DMS114 treated with DMSO at 0.1 percent for 48 hours (cell line): ENCODE data around the gene TACR2.

Experiments used
- DNase-seq: peaks from one replicate; lab custom pipeline; 2025; ENCODE audit not compliant: unreplicated experiment; lab: John Stamatoyannopoulos, UW

The TACR2 gene

DNA sequence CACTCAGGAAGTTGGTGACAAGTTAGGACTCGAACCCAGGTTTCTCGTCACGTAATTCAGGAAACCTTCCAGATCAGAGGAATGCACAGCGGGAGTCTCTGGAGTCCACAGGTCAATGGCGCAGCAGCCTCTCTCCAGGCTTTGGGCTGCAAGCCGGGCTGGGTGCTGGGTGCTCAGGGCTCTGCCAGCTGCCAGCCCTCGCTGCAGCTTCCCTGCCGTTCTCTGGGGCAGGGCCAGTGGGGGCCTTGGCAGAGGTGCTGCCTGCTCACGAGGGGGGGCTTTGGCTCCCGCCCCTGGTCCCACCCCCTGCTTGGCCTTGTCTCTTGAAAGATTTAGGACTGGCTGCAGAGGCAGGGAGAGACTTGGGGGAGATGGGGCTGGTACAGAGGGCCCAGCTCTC is at the start of gene TACR2:
Gene TACR2, minus strand, starts transcription at position 224 of the 400 bp plus-strand sequence. CDS start 595 bp downstream, outside the sequence.
- DNase-seq: no peak

DNA sequence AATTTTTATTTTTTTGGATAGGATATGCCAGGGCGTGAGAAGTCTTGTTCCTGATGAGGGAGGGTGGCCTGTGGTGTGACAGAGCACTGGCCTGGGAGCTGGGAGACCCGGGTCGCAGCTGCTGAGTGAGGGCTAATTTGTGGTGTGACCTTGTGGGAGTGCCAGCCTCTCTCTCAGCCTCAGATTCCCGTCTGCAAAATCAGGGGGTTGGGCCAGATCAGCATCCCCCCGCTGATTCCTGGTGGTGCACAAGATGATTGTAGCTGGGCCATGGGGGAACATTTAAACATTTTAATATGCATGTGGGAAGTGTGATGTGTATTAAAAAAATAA is 49.4 kb upstream of the TACR2 start:
- no peak for DNase-seq

DNA sequence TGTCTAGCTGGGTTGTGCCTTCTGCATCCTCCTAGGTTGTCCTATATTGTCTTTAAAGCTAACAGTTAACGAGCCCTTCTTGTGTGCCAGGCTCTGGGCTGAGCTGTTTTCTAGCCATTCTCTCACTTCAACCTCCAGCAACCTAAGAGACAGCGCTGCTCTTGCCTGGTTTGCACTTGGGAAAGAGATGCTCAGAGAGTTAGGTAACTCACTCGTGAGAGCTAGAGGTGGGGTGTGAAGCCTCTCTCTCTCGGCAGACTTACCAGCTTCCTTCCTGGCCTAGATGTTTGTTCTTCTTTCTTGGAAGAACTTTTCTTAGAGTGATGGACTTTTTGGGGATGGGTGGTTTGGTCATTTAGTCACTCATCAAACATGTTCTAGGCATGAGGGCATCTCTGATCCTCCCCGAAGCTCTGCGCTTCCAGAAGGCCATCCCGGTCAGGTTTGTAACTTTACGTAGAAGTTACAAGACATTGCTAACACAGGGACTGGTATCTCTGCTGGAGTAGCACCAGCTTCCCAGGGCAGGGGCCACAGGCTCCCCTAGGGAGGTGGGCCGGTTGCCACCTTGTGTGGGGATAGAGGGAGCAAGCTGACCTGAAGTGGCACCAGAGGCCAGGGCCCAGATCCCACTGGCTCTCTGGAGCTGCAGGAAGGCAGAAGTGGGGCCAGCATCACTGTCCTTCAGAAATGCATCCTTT is 48.9 kb upstream of the TACR2 start:
- DNase-seq: no peak

DNA sequence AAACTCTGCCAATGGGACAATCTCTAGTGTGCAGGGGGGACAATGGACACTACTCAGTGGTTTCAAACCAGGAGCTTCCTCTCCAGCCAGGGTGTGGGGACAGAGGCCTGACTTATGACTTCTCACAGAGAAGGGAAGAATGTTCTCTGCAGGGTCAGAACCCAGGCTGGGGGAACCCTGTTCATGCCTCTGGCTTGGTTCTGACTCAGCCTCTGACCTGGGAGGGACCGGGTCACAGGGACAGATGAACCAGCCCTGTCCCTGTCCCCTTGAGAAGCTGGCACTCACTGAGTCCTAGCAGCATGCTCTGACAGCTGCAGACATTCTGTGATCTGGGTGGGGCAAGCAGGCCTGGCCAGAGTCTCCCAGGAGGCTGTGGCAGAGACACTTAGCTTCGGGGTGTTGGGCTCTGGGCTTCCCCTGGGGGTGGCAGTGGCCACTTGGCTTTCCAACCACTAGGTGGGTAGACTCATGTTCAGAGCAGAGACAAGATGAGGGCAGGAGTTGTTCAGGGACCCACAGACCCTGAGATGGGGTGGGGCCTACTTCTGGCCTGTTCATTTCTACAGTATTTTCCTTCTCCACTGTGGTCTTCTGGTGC is 48.2 kb upstream of the TACR2 start:
- DNase-seq: no peak

GRCh38 chr10:69464401-69464800 is 47.7 kb upstream of the TACR2 start:
- no peak for DNase-seq

DNA sequence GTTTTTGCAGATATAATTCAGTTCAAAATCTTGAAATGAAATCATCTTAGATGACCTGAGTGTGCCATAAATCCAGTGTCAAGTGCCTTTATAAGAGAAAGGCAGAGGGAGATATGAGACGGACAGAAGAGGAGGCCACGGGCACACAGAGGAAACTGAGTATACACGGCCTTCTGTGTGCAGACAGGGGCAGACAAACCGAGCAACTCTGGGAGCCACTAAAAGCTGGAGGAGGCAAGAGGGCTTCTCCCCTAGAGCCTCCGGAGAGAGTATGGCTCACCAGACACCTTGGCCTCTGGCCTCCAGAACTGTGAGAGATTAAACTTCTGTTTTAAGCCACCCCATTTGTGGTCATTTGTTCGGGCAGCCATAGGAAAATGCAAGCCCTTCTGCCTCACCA is 47.2 kb upstream of the TACR2 start:
- no peak for DNase-seq

GRCh38 chr10:69461243-69462025 is 44.7 kb upstream of the TACR2 start:
- DNase-seq: no peak

- no peak for DNase-seq
Observed at GRCh38 chr10:69460576-69461242, 44.0 kb upstream of the TACR2 start.

DNA sequence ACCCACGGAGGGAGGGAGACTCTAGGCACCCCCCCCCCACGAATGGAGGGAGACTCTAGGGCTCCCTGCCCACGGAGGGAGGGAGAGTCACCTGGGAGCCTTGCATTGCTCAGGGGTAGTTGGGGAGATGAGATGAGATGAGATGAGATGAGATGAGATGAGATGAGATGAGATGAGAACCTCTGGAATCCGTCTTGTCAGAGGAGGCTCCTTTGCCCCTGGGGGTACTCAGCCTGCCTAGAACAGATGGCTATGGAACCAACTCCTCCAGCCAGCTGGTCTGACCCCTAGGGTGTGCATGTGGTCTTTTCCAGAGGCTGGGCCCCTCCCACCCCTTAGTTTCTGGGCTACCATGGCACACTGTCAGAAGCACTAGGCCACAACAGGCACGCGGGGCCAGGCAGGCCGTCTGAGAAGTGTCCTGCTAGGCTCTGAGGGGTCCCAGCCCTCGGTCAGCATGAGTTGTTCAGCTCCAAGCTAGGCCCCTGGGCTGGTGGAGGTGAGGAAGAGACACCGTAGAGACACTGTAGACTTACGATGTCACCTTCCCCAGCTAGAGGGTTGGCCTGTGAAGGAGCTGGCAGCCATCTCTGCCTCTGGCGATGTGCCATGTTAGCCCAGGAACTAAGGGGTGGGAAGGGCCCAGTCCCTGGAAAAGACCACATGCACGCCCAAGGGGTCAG is 43.3 kb upstream of the TACR2 start:
- DNase-seq: no peak

DNA sequence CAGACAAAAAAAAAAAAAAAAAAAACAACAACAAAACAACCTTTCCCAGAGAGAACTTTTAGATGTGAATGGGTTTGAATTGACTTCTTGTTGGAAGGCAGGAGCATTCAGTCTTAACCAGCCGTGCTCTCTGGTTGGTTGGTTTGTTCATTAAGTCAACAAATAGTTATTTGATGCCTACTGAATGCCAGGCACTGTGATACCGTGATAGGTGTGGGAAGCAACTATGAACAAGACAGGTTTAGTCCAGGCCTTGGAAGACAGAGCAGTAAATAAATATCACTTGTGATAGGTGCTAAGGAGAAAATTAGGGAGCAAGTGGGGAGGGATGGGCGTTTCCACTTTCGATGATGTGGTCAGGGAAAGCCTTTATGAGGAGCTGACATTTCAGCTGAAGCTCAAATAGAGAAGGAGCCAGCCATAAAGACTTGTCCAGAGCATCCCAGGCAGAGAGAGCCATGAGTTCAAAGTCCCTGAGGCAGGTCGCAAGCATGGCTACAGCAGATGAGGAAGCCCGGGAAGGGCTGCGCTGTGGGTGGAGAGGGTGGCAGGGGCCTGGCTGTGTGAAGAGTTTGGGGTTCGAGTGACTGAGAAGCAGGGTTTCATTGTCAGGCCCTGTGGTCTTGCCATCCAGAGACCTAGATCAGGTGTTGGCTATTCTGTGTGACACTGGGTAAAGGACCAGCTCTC is 42.5 kb upstream of the TACR2 start:
- DNase-seq: no peak

GRCh38 chr10:69458430-69459100 is 41.8 kb upstream of the TACR2 start:
- DNase-seq: no peak

DNA sequence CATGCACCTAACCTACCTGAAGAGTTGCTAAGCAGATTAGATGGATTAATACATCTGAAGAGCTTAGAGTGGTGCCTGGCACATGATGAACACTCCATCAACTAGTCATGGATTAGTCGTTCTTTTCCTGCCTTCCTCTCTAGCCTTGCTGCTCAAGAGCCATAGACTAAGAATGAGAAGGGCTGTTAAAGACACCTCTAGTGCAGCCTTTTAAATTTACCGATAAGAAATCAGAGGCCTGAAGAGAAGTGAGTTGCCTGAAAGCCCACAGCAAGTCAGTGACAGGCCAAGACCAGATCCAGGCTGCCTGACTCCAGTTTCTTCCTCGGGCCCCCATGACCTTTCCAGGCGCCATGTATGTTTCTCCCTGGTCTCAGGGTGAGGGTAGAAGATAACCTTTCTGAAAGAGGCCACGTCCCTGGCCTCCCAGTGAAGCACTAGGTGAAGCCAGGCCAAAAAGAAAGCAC is 41.1 kb upstream of the TACR2 start:
- no peak for DNase-seq

DNA sequence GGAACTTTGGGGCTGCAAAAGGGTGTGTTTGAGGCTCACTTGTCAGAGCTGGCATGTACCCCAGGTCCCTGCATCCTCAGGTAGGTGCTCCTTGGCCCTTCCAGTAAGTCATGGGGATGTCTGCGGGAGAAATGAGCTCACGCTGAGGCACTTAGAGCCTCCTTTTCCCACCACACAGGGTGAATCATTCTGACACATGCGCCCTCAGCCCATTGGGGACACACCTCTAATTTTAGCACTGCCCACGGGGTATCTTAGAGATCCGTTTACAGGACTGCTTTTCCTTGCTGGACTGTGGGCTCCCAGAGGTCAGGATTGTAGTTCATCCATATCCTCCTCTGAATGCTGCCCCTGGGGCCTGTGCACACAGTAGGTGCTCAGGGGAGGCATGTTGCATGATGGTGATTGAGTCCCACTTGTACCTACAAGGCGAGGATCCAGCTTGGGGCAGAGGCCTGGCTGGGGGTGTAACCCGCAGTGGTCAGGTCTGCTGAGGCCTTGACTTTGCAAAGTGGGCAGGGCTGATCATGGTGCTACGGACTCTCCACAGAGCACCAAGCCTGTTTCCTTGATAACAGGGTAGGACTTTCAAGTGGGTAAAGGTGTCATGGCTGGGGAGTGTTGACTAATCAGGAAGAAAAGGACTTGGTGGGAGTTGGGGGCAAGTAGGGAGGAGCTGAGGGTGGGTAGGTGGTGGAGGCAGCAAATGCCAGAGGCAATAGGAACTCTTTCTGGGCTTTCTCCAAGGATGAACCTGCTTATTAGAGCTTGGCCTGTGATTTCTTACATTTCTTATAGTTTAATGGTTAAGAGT is 40.4 kb upstream of the TACR2 start:
- DNase-seq: no peak

DNA sequence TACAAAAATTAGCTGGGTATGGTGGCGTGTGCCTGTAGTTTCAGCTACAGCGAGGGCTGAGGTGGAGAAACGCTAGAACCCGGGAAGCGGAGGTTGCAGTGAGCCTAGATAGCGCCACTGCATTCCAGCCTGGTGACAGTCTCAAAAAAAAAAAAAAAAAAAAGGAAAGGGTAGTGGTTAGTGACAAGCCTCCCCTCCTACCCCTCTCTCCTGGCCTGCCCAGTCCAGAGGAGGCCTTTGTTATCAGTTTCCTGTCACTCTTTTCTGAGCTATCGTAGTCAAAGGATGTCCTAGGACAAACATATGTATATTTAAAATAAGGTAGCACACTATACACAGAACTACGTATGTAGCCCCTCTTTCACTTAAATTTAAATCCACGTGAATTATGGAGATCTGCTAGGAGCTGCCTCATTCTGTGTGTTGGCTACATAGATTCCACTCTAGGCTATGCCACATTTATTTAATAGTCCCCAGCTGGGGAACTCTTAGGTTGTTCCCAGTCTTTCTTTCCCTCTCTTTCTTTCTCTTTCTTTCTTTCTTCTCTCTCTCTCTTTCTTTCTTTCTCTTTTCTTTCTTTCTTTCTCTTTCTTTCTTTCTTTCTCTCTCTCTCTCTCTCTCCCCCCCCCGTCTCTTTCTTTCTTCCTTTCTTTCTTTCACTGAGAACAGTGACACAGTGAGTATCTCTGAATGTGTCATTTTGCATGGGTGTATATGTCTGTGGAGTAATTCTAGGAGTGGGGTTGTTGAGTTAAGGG is 38.5 kb upstream of the TACR2 start:
- DNase-seq: no peak

- no peak for DNase-seq
Observed at GRCh38 chr10:69453795-69454194, 37.1 kb upstream of the TACR2 start.

DNA sequence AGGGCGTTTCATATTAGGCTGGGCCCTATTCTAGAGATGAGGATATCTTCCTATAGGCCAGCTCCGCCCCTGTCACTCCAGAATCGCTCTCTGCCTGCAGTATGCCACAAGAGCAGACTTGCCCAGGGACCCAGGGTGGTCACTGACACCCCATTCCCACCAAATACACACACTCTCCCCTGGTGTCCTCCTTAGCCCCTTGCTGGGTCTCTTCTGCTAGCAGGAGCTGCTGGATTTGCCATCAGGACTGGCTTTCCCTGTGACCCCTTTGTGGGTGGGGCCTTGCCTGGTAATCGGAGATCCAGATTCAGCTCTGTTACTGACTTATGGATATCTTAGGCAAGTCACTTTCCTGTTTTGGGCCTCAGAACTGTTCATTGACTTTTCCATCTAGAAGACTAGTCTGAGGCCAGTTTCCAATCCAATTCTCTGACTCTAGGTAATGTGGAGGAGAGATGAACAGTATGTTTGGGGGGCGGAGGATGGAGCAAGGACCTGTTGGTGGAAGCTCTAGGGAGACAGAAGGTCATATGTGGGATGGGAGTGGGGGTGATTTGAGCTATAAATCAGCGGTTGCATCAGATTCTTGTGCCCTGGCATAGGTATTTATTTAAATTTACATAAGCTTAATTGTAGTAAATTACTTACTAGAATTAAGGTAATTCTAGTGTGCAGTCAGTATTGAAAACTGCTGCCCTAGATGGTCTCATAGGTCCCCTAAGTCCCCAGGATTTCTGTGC is 36.1 kb upstream of the TACR2 start:
- DNase-seq: no peak

DNA sequence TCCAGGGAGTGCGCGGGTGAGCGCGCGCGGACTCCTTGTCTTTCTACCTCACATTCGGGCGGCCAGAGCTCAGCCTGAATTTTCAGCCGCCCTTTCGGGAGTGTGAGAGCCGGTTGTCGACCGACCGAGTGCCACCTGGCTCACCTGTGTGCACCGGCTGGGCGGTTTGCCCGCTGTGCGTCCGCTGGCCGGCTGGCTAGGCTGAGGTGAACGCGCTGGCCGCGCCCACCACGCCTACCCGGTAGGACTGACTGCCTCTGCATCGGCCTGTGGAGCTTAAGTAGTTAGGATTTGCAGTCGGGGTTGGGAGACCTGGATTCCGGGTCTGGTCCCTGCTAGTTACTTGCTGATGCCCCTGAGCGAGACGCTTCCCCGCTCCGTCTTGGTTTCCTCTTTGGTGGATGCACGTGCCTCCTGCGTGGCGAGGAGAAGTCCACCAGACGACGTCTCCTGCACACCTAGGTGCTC is 35.1 kb upstream of the TACR2 start:
- no peak for DNase-seq
